ENCODE results near the gene RPA1.
A peak's percentile ranks its signal among the peaks of the same experiment; 100 is the strongest.
"Not testable (repeated sequence)": the region's sequence is repeated elsewhere in the genome, so short reads cannot be mapped to it uniquely, and the experiment has no call there.

Gene RPA1

GRCh38 chr17:1797846-1798245 is 32.0 kb upstream of the RPA1 start:
- H4K91ac ChIP-seq (ENCODE audit: low read depth, low read length, poor library complexity); H3K4me3 ChIP-seq (ENCODE audit: low read length in 2 of 2); H3K79me1 ChIP-seq (ENCODE audit: low read depth, low read length); H2BK120ac ChIP-seq (ENCODE audit: low read depth, low read length); H3K23ac ChIP-seq (ENCODE audit: low read depth, low read length, poor library complexity); H3K18ac ChIP-seq (ENCODE audit: low read length); H2BK12ac ChIP-seq (ENCODE audit: low read length); H3K27me3 ChIP-seq (ENCODE audit: control insufficient read depth in 3 of 3, insufficient read depth in 3 of 3, low read depth in 1 of 3, low read length in 3 of 3); H3K9ac ChIP-seq (ENCODE audit: low read depth, low read length, poor library complexity); H3K4ac ChIP-seq (ENCODE audit: low read length); H3K27ac ChIP-seq (replicated peaks; ENCODE audit: low read length); H4K8ac ChIP-seq (ENCODE audit: low read depth, low read length); H3K4me1 ChIP-seq (ENCODE audit: control insufficient read depth in 2 of 2, insufficient read depth in 1 of 2, low read depth in 1 of 2, low read length in 2 of 2); H3K4me2 ChIP-seq (ENCODE audit: insufficient read depth, low read length, poor library complexity, severe bottlenecking); H2BK15ac ChIP-seq (ENCODE audit: low read length); DNase-seq (ENCODE audit: low spot score); H3K9me3 ChIP-seq (replicated peaks in 1 of 2; ENCODE audit: control insufficient read depth in 2 of 2, insufficient read depth in 1 of 2, low read depth in 1 of 2, low read length in 2 of 2); H3K14ac ChIP-seq (ENCODE audit: low read length); H2AFZ ChIP-seq (ENCODE audit: low read length); H2AK5ac ChIP-seq (ENCODE audit: low read depth, low read length); H2BK5ac ChIP-seq (ENCODE audit: low read length): not testable (repeated sequence)
- WGBS, 2 donors (ENCODE audit: extremely low coverage in 2 of 2, insufficient read length in 2 of 2, insufficient replicate concordance in 1 of 2), result no CpG with 5 or more reads among the region's 8 CpGs
- H3K36me3 ChIP-seq (replicated peaks in 1 of 2; ENCODE audit: control insufficient read depth in 2 of 2, insufficient read depth in 2 of 2, low read length in 2 of 2), result peaks cover 13 to 76% of the 10 kb centered on the region in 2 donors

GRCh38 chr17:1800240-1800639 is 29.6 kb upstream of the RPA1 start:
- H3K23ac ChIP-seq (ENCODE audit: low read depth, low read length, poor library complexity), result no peak overlapping the region
- no peak for DNase-seq (ENCODE audit: low spot score)
- H3K4ac ChIP-seq (ENCODE audit: low read length), result no peak overlapping the region
- no peak overlapping the region for H4K8ac ChIP-seq (ENCODE audit: low read depth, low read length)
- no peak overlapping the region for H3K27ac ChIP-seq (replicated peaks; ENCODE audit: low read length)
- no peak overlapping the region for H2BK120ac ChIP-seq (ENCODE audit: low read depth, low read length)
- no peak overlapping the region for H2BK12ac ChIP-seq (ENCODE audit: low read length)
- no peak overlapping the region for H2BK15ac ChIP-seq (ENCODE audit: low read length)
- H3K9me3 ChIP-seq (replicated peaks in 1 of 2; ENCODE audit: control insufficient read depth in 2 of 2, insufficient read depth in 1 of 2, low read depth in 1 of 2, low read length in 2 of 2), result no peaks in the 10 kb centered on the region
- peak overlapping the region in 1 of 2 donors; percentile 5 for H3K4me3 ChIP-seq (ENCODE audit: low read length in 2 of 2)
- peaks cover 18 to 80% of the 10 kb centered on the region in 2 donors for H3K36me3 ChIP-seq (replicated peaks in 1 of 2; ENCODE audit: control insufficient read depth in 2 of 2, insufficient read depth in 2 of 2, low read length in 2 of 2)
- no peak overlapping the region for H3K4me2 ChIP-seq (ENCODE audit: insufficient read depth, low read length, poor library complexity, severe bottlenecking)
- H3K79me1 ChIP-seq (ENCODE audit: low read depth, low read length), result peaks cover 2% of the 10 kb centered on the region
- no peak overlapping the region for H3K9ac ChIP-seq (ENCODE audit: low read depth, low read length, poor library complexity)
- no peak overlapping the region for H4K91ac ChIP-seq (ENCODE audit: low read depth, low read length, poor library complexity)
- WGBS, 2 donors (ENCODE audit: extremely low coverage in 2 of 2, insufficient read length in 2 of 2, insufficient replicate concordance in 1 of 2), result no CpG with 5 or more reads among the region's 7 CpGs
- H3K18ac ChIP-seq (ENCODE audit: low read length), result no peak overlapping the region
- H2BK5ac ChIP-seq (ENCODE audit: low read length), result no peak overlapping the region
- H3K4me1 ChIP-seq (ENCODE audit: control insufficient read depth in 2 of 2, insufficient read depth in 1 of 2, low read depth in 1 of 2, low read length in 2 of 2), result no peaks in the 10 kb centered on the region
- no peak overlapping the region for H2AK5ac ChIP-seq (ENCODE audit: low read depth, low read length)
- H3K27me3 ChIP-seq (ENCODE audit: control insufficient read depth in 3 of 3, insufficient read depth in 3 of 3, low read depth in 1 of 3, low read length in 3 of 3), result no peaks in the 10 kb centered on the region
- H3K14ac ChIP-seq (ENCODE audit: low read length), result no peak overlapping the region
- no peak overlapping the region for H2AFZ ChIP-seq (ENCODE audit: low read length)

GRCh38 chr17:1800712-1801111 is 29.1 kb upstream of the RPA1 start:
- DNase-seq (ENCODE audit: low spot score), result no peak
- Histone ChIP-seq H3K4me2 (ENCODE audit: insufficient read depth, low read length, poor library complexity, severe bottlenecking) (no peak overlapping the region), H3K23ac (ENCODE audit: low read depth, low read length, poor library complexity) (no peak overlapping the region), H3K79me1 (ENCODE audit: low read depth, low read length) (peaks cover 2% of the 10 kb centered on the region), H2BK15ac (ENCODE audit: low read length) (no peak overlapping the region), H2BK120ac (ENCODE audit: low read depth, low read length) (no peak overlapping the region), H3K4me1 (ENCODE audit: control insufficient read depth in 2 of 2, insufficient read depth in 1 of 2, low read depth in 1 of 2, low read length in 2 of 2) (no peaks in the 10 kb centered on the region), H2BK5ac (ENCODE audit: low read length) (no peak overlapping the region), H2BK12ac (ENCODE audit: low read length) (no peak overlapping the region), H2AK5ac (ENCODE audit: low read depth, low read length) (no peak overlapping the region), H3K4me3 (ENCODE audit: low read length in 2 of 2) (no peak overlapping the region), H3K18ac (ENCODE audit: low read length) (no peak overlapping the region), H2AFZ (ENCODE audit: low read length) (no peak overlapping the region), H3K27me3 (ENCODE audit: control insufficient read depth in 3 of 3, insufficient read depth in 3 of 3, low read depth in 1 of 3, low read length in 3 of 3) (no peaks in the 10 kb centered on the region), H3K14ac (ENCODE audit: low read length) (no peak overlapping the region), H3K27ac (replicated peaks; ENCODE audit: low read length) (no peak overlapping the region), H3K36me3 (replicated peaks in 1 of 2; ENCODE audit: control insufficient read depth in 2 of 2, insufficient read depth in 2 of 2, low read length in 2 of 2) (peaks cover 18 to 77% of the 10 kb centered on the region in 2 donors), H3K9me3 (replicated peaks in 1 of 2; ENCODE audit: control insufficient read depth in 2 of 2, insufficient read depth in 1 of 2, low read depth in 1 of 2, low read length in 2 of 2) (no peaks in the 10 kb centered on the region), H4K91ac (ENCODE audit: low read depth, low read length, poor library complexity) (no peak overlapping the region), H4K8ac (ENCODE audit: low read depth, low read length) (no peak overlapping the region), H3K4ac (ENCODE audit: low read length) (no peak overlapping the region), H3K9ac (ENCODE audit: low read depth, low read length, poor library complexity) (no peak overlapping the region)
- WGBS, 2 donors (ENCODE audit: extremely low coverage in 2 of 2, insufficient read length in 2 of 2, insufficient replicate concordance in 1 of 2), result no CpG with 5 or more reads among the region's 4 CpGs

- peaks cover 16 to 73% of the 10 kb centered on the region in 2 donors for H3K36me3 ChIP-seq (replicated peaks in 1 of 2; ENCODE audit: control insufficient read depth in 2 of 2, insufficient read depth in 2 of 2, low read length in 2 of 2)
- no CpG with 5 or more reads among the region's 1 CpG for WGBS, 2 donors (ENCODE audit: extremely low coverage in 2 of 2, insufficient read length in 2 of 2, insufficient replicate concordance in 1 of 2)
Observed at GRCh38 chr17:1802429-1802828, 27.4 kb upstream of the RPA1 start.

More at GRCh38 chr17:1802429-1802828, 27.4 kb upstream of the RPA1 start:
- no peak overlapping the region for H3K4ac ChIP-seq (ENCODE audit: low read length)
- no peaks in the 10 kb centered on the region for H3K4me1 ChIP-seq (ENCODE audit: control insufficient read depth in 2 of 2, insufficient read depth in 1 of 2, low read depth in 1 of 2, low read length in 2 of 2)
- H2AFZ ChIP-seq (ENCODE audit: low read length), result no peak overlapping the region
- no peak overlapping the region for H4K8ac ChIP-seq (ENCODE audit: low read depth, low read length)
- H3K14ac ChIP-seq (ENCODE audit: low read length), result no peak overlapping the region
- H2AK5ac ChIP-seq (ENCODE audit: low read depth, low read length), result no peak overlapping the region
- H3K79me1 ChIP-seq (ENCODE audit: low read depth, low read length), result peaks cover 2% of the 10 kb centered on the region
- H3K9ac ChIP-seq (ENCODE audit: low read depth, low read length, poor library complexity), result no peak overlapping the region
- no peaks in the 10 kb centered on the region for H3K27me3 ChIP-seq (ENCODE audit: control insufficient read depth in 3 of 3, insufficient read depth in 3 of 3, low read depth in 1 of 3, low read length in 3 of 3)
- no peak overlapping the region for H3K18ac ChIP-seq (ENCODE audit: low read length)
- H3K9me3 ChIP-seq (replicated peaks in 1 of 2; ENCODE audit: control insufficient read depth in 2 of 2, insufficient read depth in 1 of 2, low read depth in 1 of 2, low read length in 2 of 2), result no peaks in the 10 kb centered on the region
- no peak overlapping the region for H2BK15ac ChIP-seq (ENCODE audit: low read length)
- no peak overlapping the region for H2BK120ac ChIP-seq (ENCODE audit: low read depth, low read length)
- no peak overlapping the region for H3K27ac ChIP-seq (replicated peaks; ENCODE audit: low read length)
- no peak overlapping the region for H2BK12ac ChIP-seq (ENCODE audit: low read length)
- H3K23ac ChIP-seq (ENCODE audit: low read depth, low read length, poor library complexity), result no peak overlapping the region
- no peak overlapping the region for H4K91ac ChIP-seq (ENCODE audit: low read depth, low read length, poor library complexity)
- H3K4me3 ChIP-seq (ENCODE audit: low read length in 2 of 2), result no peak overlapping the region
- DNase-seq (ENCODE audit: low spot score), result no peak
- no peak overlapping the region for H2BK5ac ChIP-seq (ENCODE audit: low read length)
- no peak overlapping the region for H3K4me2 ChIP-seq (ENCODE audit: insufficient read depth, low read length, poor library complexity, severe bottlenecking)

All from neuronal stem cell (in vitro differentiated cells).